ENCODE results near the gene SHISA5.
"Not testable (repeated sequence)": the region's sequence is repeated elsewhere in the genome, so short reads cannot be mapped to it uniquely, and the experiment has no call there.

Gene SHISA5, protein sequence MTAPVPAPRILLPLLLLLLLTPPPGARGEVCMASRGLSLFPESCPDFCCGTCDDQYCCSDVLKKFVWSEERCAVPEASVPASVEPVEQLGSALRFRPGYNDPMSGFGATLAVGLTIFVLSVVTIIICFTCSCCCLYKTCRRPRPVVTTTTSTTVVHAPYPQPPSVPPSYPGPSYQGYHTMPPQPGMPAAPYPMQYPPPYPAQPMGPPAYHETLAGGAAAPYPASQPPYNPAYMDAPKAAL

DNA sequence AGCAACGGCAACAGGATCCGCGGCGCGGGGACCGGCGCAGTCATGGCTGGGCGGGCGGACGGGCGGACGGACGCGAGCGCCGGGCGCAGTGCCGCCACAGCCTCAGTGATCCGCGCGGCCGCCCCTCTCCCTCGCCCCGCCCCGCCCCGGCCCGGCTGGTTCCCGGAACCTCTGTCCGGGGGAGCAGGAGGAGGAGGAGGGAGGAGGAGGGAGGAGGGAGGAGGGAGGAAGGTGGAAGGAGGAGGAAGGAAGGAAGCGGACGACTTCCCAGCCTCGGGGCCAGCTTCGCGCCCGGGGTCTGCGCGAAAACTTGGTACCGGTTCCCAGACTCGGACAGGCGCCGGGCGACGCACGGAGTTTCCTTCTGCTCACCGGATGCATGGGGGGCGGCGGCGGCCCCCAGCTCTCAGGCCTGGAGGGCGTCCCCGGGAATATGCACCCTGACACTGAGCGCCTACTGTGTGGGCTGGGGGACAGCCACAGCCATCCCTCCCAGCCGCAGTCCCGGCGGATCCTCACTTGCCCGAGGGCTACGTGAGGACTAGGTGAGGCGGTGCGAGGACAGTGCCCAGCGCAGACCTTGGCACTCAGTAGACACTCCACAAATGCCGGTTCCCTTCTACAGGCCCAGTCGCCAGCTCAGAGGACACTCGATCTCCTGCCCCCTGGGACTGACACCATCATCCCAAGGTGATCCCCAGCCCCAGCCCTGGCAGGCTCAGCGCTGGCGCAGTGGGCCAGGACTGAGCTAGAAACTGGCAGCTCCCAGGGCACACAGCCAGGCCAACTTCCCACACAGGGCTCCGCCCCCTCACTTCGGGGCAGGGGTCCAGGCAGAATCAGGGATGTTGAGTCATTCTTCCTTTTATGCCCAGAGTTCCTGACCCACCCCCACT is at the start of gene SHISA5:
TSS of gene SHISA5 (minus strand) at position 124 of the 896 bp plus-strand sequence. CDS start at position 44, 80 bp downstream.
- TF ChIP-seq BACH2 (CRISPR knock-in tag; IDR thresholded peaks at IDR 0.05; ENCODE audit: borderline replicate concordance) (no peak), PPARA (CRISPR knock-in tag; IDR thresholded peaks at IDR 0.05; ENCODE audit: borderline replicate concordance) (no peak), TOX (CRISPR knock-in tag; IDR thresholded peaks at IDR 0.05; ENCODE audit: borderline replicate concordance) (no peak)
- TF ChIP-seq, protein P1, sequence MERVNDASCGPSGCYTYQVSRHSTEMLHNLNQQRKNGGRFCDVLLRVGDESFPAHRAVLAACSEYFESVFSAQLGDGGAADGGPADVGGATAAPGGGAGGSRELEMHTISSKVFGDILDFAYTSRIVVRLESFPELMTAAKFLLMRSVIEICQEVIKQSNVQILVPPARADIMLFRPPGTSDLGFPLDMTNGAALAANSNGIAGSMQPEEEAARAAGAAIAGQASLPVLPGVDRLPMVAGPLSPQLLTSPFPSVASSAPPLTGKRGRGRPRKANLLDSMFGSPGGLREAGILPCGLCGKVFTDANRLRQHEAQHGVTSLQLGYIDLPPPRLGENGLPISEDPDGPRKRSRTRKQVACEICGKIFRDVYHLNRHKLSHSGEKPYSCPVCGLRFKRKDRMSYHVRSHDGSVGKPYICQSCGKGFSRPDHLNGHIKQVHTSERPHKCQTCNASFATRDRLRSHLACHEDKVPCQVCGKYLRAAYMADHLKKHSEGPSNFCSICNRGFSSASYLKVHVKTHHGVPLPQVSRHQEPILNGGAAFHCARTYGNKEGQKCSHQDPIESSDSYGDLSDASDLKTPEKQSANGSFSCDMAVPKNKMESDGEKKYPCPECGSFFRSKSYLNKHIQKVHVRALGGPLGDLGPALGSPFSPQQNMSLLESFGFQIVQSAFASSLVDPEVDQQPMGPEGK (CRISPR knock-in tag; IDR thresholded peaks at IDR 0.05; ENCODE audit: borderline replicate concordance): no peak
- ATAC-seq: peak; percentile 70

DNA sequence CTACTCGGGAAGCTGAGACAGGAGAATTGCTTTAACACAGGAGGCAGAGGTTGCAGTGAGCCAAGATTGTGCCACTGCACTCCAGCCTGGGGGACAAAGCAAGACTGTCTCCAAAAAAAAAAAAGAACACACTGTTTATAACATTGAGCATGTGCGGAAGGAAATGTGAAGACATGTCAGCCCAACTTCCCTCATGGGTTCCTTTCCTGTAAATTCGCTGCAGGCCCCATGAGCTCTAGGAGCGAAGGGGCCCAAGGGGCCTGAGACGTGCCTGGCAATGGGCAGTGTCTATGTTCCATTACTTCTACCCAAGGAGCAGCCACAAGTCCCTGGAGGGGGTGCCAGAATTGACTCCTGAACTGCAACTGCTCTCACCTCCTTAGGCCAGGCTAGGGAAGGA is 49.4 kb upstream of the SHISA5 start:
- TF ChIP-seq GLIS3 (CRISPR knock-in tag; IDR thresholded peaks at IDR 0.05): no peak
- no peak for TF ChIP-seq ZNF70 (CRISPR knock-in tag; IDR thresholded peaks at IDR 0.05)
- no peak for TF ChIP-seq ZNF8 (CRISPR knock-in tag; IDR thresholded peaks at IDR 0.05)
- TF ChIP-seq ZFP3 (CRISPR knock-in tag; IDR thresholded peaks at IDR 0.05): no peak
- no peak for TF ChIP-seq RARB (CRISPR knock-in tag; IDR thresholded peaks at IDR 0.05)
- TF ChIP-seq, protein P2, sequence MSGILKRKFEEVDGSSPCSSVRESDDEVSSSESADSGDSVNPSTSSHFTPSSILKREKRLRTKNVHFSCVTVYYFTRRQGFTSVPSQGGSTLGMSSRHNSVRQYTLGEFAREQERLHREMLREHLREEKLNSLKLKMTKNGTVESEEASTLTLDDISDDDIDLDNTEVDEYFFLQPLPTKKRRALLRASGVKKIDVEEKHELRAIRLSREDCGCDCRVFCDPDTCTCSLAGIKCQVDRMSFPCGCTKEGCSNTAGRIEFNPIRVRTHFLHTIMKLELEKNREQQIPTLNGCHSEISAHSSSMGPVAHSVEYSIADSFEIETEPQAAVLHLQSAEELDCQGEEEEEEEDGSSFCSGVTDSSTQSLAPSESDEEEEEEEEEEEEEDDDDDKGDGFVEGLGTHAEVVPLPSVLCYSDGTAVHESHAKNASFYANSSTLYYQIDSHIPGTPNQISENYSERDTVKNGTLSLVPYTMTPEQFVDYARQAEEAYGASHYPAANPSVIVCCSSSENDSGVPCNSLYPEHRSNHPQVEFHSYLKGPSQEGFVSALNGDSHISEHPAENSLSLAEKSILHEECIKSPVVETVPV (CRISPR knock-in tag; IDR thresholded peaks at IDR 0.05): no peak
- TF ChIP-seq, protein P3, sequence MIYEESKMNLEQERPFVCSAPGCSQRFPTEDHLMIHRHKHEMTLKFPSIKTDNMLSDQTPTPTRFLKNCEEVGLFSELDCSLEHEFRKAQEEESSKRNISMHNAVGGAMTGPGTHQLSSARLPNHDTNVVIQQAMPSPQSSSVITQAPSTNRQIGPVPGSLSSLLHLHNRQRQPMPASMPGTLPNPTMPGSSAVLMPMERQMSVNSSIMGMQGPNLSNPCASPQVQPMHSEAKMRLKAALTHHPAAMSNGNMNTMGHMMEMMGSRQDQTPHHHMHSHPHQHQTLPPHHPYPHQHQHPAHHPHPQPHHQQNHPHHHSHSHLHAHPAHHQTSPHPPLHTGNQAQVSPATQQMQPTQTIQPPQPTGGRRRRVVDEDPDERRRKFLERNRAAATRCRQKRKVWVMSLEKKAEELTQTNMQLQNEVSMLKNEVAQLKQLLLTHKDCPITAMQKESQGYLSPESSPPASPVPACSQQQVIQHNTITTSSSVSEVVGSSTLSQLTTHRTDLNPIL (CRISPR knock-in tag; IDR thresholded peaks at IDR 0.05; ENCODE audit: low read depth): no peak
- TF ChIP-seq, protein P1 (CRISPR knock-in tag; IDR thresholded peaks at IDR 0.05; ENCODE audit: borderline replicate concordance): no peak
- TF ChIP-seq CSDC2 (CRISPR knock-in tag; IDR thresholded peaks at IDR 0.05): no peak
- TF ChIP-seq TOX (CRISPR knock-in tag; IDR thresholded peaks at IDR 0.05; ENCODE audit: borderline replicate concordance): no peak
- no peak for TF ChIP-seq SNAI2 (CRISPR knock-in tag; IDR thresholded peaks at IDR 0.05)
- no peak for TF ChIP-seq ZFP30 (CRISPR knock-in tag; IDR thresholded peaks at IDR 0.05)
- TF ChIP-seq TCF4 (CRISPR knock-in tag; IDR thresholded peaks at IDR 0.05; ENCODE audit: borderline replicate concordance): no peak
- TF ChIP-seq ISL1 (CRISPR knock-in tag; IDR thresholded peaks at IDR 0.05): no peak
- ATAC-seq: no peak

DNA sequence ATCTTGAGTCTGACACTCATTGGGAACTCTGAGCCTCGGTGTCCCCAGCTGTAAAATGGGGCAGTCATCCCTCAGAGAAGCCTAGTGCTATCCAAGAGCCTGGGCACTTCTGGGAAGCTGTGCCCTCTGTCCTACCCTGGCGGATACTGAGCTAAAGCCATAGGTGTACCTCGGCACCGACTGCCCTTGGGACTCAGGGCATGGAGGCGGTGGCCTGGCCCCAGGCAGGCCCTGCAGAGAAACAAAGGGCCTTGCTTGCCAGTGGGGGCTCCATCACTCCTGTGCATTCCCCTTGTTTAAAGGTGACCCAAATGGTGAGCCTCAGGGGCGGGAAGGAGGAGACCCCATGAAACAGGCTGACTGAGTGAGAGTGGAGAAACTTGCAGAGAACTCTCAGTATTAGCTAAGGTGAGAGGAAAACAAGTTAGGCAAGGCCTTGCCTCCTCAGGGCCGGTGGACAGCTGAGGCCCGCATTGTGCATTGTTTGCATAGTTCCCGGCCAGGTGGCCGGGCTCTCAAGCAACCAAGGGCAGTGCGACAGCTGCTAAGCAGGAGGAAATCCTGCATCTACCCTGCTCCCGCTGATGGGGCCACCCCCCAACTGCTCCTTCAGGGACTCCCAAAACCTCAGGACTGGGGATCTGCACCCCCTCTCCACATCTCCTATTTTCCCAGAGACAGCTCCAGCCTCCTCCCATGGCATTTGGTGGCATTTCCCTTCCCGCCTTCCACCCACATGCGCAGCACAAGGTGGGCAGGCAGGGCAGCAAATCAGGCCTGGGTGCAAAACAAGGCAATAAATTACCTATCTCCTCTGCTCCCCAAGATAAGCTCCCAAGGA is 48.4 kb upstream of the SHISA5 start:
- ATAC-seq: no peak

DNA sequence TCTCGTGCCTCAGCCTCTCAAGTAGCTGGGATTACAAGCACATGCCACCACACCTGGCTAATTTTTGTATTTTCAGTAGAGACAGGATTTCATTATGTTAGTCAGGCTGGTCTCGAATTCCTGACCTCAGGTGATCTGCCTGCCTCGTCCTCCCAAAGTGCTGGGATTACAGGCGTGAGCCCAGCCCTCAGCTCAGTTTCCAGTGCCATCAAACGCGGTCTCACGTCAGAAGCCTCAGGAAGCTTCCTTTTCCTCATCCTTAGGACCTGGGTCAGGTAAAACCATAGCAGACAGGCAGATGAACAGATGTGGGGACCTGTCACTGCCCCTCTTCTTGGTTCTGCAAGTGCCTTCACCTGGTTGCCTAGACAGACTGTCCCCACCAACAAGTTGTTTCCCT is 47.7 kb upstream of the SHISA5 start:
- not testable (repeated sequence) for ATAC-seq

More for the DNA sequence above, 48.4 kb upstream of the SHISA5 start:
- TF ChIP-seq, protein P1 (CRISPR knock-in tag; IDR thresholded peaks at IDR 0.05; ENCODE audit: borderline replicate concordance): no peak
- TF ChIP-seq ZC3H10 (CRISPR knock-in tag; IDR thresholded peaks at IDR 0.05) (no peak), CSDC2 (CRISPR knock-in tag; IDR thresholded peaks at IDR 0.05) (no peak), TCF4 (CRISPR knock-in tag; IDR thresholded peaks at IDR 0.05; ENCODE audit: borderline replicate concordance) (no peak), ARNTL (CRISPR knock-in tag; IDR thresholded peaks at IDR 0.05; ENCODE audit: borderline replicate concordance, low read depth) (no peak), GLIS3 (CRISPR knock-in tag; IDR thresholded peaks at IDR 0.05) (no peak)

Data from SK-N-SH treated with all-trans-retinoic acid at 6 μM for 48 hours (cell line).